Gastrocnemius medialis (tissue), 4 donors: ENCODE results near the gene CARNS1.

ENCODE experiments used
- POLR2A ChIP-seq, 2 donors: fragments of 450-650 bp; IDR thresholded peaks; one replicate each; pipeline ENCODE4 v1.6.1; 2017; ENCODE audit warnings: antibody characterized with exemption in 2 of 2, mild to moderate bottlenecking in 2 of 2, moderate library complexity in 2 of 2
- TF ChIP-seq, protein P1 (sequence below), 5 experiments: fragments of 450-650 bp in 3 of 5; fragments of 200-600 bp in 2 of 5; sonication (generic) in 2 of 5; IDR thresholded peaks in 4 of 5; conservative IDR thresholded peaks in 1 of 5; 1 replicate in 4 of 5; 2 replicates in 1 of 5; pipeline ENCODE4 v1.5.1; 2016 to 2019; ENCODE audit warnings: antibody characterized with exemption in 5 of 5, mild to moderate bottlenecking in 3 of 5, moderate library complexity in 3 of 5

DNA sequence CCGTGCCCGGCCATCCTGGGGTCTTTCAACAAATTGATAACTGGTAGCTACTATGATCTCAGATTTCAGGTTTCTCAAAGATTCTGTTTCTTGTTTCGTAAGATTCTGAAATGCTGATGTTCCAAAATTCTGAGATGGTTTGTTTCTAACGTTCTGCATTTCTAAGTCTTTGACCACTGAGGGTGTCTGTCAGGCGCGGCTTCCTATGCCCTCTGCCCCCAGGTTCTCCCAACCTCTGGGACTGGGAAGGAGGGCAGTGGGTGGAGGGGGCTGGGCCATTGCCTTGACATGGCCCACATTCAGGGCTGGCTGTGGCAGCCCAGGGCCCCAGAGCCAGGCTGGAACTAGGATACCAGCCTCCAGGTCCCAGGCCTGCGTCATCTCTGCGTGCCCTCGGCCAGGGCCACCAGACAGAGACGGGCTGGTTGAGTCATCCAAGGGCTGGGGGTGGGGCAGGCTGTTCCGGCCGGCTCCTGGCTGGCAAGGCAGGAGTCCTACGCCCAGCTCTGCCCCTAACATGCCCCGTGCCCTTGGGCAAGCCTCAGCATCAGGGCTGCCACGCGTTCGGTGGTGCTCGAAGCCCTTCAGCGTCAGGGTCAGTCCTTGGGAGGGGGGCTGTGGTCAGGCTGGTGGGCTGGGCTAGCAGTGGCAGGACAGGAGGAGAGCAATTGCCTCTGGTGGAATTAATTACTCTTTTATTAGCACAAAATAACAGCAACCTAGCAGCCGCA lies 48.4 kb downstream of the CARNS1 start:
- TF ChIP-seq, protein P1, sequence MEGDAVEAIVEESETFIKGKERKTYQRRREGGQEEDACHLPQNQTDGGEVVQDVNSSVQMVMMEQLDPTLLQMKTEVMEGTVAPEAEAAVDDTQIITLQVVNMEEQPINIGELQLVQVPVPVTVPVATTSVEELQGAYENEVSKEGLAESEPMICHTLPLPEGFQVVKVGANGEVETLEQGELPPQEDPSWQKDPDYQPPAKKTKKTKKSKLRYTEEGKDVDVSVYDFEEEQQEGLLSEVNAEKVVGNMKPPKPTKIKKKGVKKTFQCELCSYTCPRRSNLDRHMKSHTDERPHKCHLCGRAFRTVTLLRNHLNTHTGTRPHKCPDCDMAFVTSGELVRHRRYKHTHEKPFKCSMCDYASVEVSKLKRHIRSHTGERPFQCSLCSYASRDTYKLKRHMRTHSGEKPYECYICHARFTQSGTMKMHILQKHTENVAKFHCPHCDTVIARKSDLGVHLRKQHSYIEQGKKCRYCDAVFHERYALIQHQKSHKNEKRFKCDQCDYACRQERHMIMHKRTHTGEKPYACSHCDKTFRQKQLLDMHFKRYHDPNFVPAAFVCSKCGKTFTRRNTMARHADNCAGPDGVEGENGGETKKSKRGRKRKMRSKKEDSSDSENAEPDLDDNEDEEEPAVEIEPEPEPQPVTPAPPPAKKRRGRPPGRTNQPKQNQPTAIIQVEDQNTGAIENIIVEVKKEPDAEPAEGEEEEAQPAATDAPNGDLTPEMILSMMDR (IDR thresholded peaks at IDR 0.05 in 4 of 5, conservative IDR thresholded peaks at IDR 0.05 in 1 of 5), result no peak
- no peak for TF ChIP-seq POLR2A (IDR thresholded peaks at IDR 0.05)
